PC-3 (cell line): Measurements from ENCODE around the gene SBK1.
"Not testable (repeated sequence)": the region's sequence is repeated elsewhere in the genome, so short reads cannot be mapped to it uniquely, and the experiment has no call there.

Experiments used
- EZH2 ChIP-seq: fragments of 300-600 bp; sonication (generic); IDR thresholded peaks from one replicate; pipeline ENCODE4 v1.6.1; 2017; ENCODE audit warnings: antibody characterized with exemption, mild to moderate bottlenecking, low read length; ENCODE audit not compliant: unreplicated experiment
- EZH2phosphoT487 ChIP-seq: fragments of 300-600 bp; sonication (generic); IDR thresholded peaks from 2 replicates; pipeline ENCODE4 v1.6.1; 2018; ENCODE audit warnings: mild to moderate bottlenecking, antibody characterized with exemption, low read length, borderline replicate concordance
- TF ChIP-seq, protein P1 (sequence below): fragments of 300-600 bp; sonication (generic); conservative IDR thresholded peaks from 2 replicates; pipeline ENCODE4 v1.5.1; 2017; ENCODE audit warnings: antibody characterized with exemption, low read depth, mild to moderate bottlenecking, low read length

GRCh38 chr16:28249483-28249882, 42.8 kb upstream of the SBK1 start:
- TF ChIP-seq, protein P1, sequence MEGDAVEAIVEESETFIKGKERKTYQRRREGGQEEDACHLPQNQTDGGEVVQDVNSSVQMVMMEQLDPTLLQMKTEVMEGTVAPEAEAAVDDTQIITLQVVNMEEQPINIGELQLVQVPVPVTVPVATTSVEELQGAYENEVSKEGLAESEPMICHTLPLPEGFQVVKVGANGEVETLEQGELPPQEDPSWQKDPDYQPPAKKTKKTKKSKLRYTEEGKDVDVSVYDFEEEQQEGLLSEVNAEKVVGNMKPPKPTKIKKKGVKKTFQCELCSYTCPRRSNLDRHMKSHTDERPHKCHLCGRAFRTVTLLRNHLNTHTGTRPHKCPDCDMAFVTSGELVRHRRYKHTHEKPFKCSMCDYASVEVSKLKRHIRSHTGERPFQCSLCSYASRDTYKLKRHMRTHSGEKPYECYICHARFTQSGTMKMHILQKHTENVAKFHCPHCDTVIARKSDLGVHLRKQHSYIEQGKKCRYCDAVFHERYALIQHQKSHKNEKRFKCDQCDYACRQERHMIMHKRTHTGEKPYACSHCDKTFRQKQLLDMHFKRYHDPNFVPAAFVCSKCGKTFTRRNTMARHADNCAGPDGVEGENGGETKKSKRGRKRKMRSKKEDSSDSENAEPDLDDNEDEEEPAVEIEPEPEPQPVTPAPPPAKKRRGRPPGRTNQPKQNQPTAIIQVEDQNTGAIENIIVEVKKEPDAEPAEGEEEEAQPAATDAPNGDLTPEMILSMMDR, result not testable (repeated sequence)
- not testable (repeated sequence) for TF ChIP-seq EZH2, EZH2phosphoT487
